Heart left ventricle (tissue), 16 donors: ENCODE results near the gene C1QL3. TPM values are rescaled to one million over a fixed set of nuclear protein-coding genes. Genes with fewer than 3 reads are reported as not detected.

Experiments
- ATAC-seq, 4 donors: fragments of 200-7000 bp; cut with Tn5 transposase; one replicate each; pipeline ENCODE4 v1.9.1; 2020 to 2022; ENCODE audit warnings: moderate library complexity in 4 of 4, mild to moderate bottlenecking in 3 of 4, moderate number of reproducible peaks in 1 of 4
- DNase-seq, 5 donors: peaks; one replicate each; pipeline ENCODE4 v3.0.0-alpha.2; 2020
- H3K27ac ChIP-seq, 12 donors: fragments of 200-600 bp; sonication (generic) in 4 of 12; one replicate each; pipeline versions ENCODE4 v1.5.0 to v1.8.0; 2016 to 2022; ENCODE audit warnings: mild to moderate bottlenecking in 2 of 12
- H3K27me3 ChIP-seq, 9 donors: fragments of 200-600 bp; sonication (generic) in 2 of 9; one replicate each; pipeline versions ENCODE4 v1.5.1 to v1.8.0; 2016 to 2022; ENCODE audit warnings: mild to moderate bottlenecking in 3 of 9
- H3K36me3 ChIP-seq, 9 donors: fragments of 200-600 bp; sonication (generic) in 2 of 9; one replicate each; pipeline versions ENCODE4 v1.5.0 to v1.8.0; 2018 to 2022; ENCODE audit warnings: mild to moderate bottlenecking in 2 of 9
- H3K4me1 ChIP-seq, 12 donors: fragments of 200-600 bp; sonication (generic) in 4 of 12; one replicate each; pipeline versions ENCODE4 v1.5.0 to v1.8.0; 2016 to 2022; ENCODE audit warnings: mild to moderate bottlenecking in 3 of 12
- H3K4me3 ChIP-seq, 12 donors: fragments of 200-600 bp; sonication (generic) in 4 of 12; one replicate each; pipeline versions ENCODE4 v1.5.0 to v1.8.0; 2017 to 2022; ENCODE audit warnings: mild to moderate bottlenecking in 9 of 12, moderate library complexity in 4 of 12
- H3K9me3 ChIP-seq, 12 donors: fragments of 200-600 bp; sonication (generic) in 4 of 12; one replicate each; pipeline versions ENCODE4 v1.5.0 to v1.8.0; 2016 to 2022; ENCODE audit warnings: mild to moderate bottlenecking in 1 of 12
- POLR2A ChIP-seq, 2 donors: fragments of 450-650 bp; IDR thresholded peaks; one replicate each; pipeline ENCODE4 v1.6.1; 2017; ENCODE audit warnings: antibody characterized with exemption in 2 of 2, mild to moderate bottlenecking in 2 of 2, moderate library complexity in 2 of 2
- WGBS, 4 donors: extraction: QIAGEN DNeasy Blood & Tissue Kit in 2 of 4; methylation state at CpG; one replicate each; pipeline versions ENCODE4 v1.1.5 to v1.1.7; 2013 to 2018; 5-methylcytosine and 5-hydroxymethylcytosine counted together
- intact Hi-C, 10 donors: fragments of 100-400 bp; cut with DNase I; formaldehyde crosslinking; loops; one replicate each; pipeline versions ENCODE4 v1.11.1 to v1.14.2; 2022
- polyA plus RNA-seq, 2 donors: library from polyadenylated mRNA; stranded (reverse); fragments of 200-250 nt; gene quantifications; one replicate each; pipeline ENCODE4 v1.2.3, GENCODE V29; 2013
- total RNA-seq, 9 donors: library from RNA; depleted of rRNA in 2 of 9; stranded (reverse); fragments of >200 nt in 2 of 9; fragmentation: NEBNext Ultra II Directional in 3 of 9; extraction: Animal tissue kit (Norgen Biotek cat#: 25700) in 3 of 9; gene quantifications; one replicate each; pipeline versions ENCODE4 v1.1.0 to v1.2.4, GENCODE V29; 2016 to 2023
- TF ChIP-seq, protein P1 (sequence below), 12 donors: fragments of 200-600 bp; sonication (generic) in 4 of 12; IDR thresholded peaks; one replicate each; pipeline versions ENCODE4 v1.5.0 to v1.8.0; 2018 to 2022; ENCODE audit warnings: antibody characterized with exemption in 12 of 12, mild to moderate bottlenecking in 5 of 12
- donor health status: ischemic (EF 13 %, LVEDD 7.1; RV severe dilation, severe dysfunction).
- donor health status: healthy with polysubstance abuse.
- donor health status: DM: no; HTN: yes; CAD: no.
- donor health status: DM: no; HTN: no; CAD: no.
- donor health status: ischemic (EF 25% LVEDD 6.9; RV normal size, moderate dysfunction).
- donor health status: ischemic (EF 25% LVEDD 5.7; RV mildly dilated, moderate dysfunction).
- donor health status: healthy.
- donor health status: DM: yes; HTN: yes; CAD: no.
- donor health status: ischemic (EF 35%, LVEDD 5.7; RV mildly dilated, moderate dysfunction).
- donor health status: nonischemic (EF 11% LVEDD 7.7; RV severe dilation, severe dysfunction).
- donor health status: DM: yes; HTN: yes; CAD: no.
- donor health status: PGD.
- donor health status: ischemic (EF 29% LVEDD 5.4; RV normal size, mild dysfunction).
- donor health status: nonischemic (EF 23%, LVEDD 6.1; RV moderate dilation, normal function).

C1QL3 gene
- total and polyA plus RNA-seq, 11 donors: 0.03 TPM; not detected in 10

DNA sequence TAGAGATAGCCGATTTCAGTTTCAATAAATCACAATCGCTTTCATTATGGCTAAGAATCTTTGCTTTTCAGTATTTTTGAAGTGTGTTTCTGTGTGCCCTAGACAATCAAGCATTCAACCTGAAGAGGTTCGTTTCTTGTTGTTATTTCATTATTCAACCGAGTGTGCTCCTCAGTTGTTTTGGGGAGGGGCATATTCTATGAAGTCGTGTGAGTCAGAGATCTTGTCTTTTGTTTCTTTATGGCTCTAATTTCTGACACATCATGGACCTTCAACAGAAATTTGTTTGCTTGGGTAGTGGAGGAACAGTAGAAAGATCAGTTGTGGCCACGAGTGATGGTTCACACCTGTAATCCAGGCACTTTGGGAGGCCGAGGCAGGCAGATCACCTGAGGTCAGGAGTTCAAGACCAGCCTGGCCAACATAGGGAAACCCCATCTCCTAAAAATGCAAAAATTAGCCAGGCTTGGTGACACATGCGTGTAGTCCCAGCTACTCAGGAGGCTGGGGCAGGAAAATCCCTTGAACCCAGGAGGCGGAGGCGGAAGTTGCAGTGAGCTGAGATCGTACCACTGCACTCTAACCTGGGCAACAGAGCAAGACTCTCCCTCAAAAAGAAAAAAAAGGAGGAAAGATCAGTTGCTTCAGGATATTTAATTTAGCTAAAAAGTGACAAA is 38.3 kb downstream of the C1QL3 start:
- WGBS, 4 donors: 91 to 93% (median 92%) methylated on average over 11 of the region's 11 CpGs
- no peak for ATAC-seq
- TF ChIP-seq, protein P1, sequence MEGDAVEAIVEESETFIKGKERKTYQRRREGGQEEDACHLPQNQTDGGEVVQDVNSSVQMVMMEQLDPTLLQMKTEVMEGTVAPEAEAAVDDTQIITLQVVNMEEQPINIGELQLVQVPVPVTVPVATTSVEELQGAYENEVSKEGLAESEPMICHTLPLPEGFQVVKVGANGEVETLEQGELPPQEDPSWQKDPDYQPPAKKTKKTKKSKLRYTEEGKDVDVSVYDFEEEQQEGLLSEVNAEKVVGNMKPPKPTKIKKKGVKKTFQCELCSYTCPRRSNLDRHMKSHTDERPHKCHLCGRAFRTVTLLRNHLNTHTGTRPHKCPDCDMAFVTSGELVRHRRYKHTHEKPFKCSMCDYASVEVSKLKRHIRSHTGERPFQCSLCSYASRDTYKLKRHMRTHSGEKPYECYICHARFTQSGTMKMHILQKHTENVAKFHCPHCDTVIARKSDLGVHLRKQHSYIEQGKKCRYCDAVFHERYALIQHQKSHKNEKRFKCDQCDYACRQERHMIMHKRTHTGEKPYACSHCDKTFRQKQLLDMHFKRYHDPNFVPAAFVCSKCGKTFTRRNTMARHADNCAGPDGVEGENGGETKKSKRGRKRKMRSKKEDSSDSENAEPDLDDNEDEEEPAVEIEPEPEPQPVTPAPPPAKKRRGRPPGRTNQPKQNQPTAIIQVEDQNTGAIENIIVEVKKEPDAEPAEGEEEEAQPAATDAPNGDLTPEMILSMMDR (IDR thresholded peaks at IDR 0.05): no peak
- no peak for TF ChIP-seq POLR2A (IDR thresholded peaks at IDR 0.05)
- Histone ChIP-seq H3K4me1 (peaks cover 0 to 3% (median 0%) of the 10 kb centered on the region in 12 donors), H3K36me3 (peaks cover 0 to 29% (median 15%) of the 10 kb centered on the region in 9 donors), H3K9me3 (no peaks in the 10 kb centered on the region), H3K27ac (no peak overlapping the region), H3K4me3 (no peak overlapping the region), H3K27me3 (no peaks in the 10 kb centered on the region)
- intact Hi-C loops: no loop called here
- no peak for DNase-seq

DNA sequence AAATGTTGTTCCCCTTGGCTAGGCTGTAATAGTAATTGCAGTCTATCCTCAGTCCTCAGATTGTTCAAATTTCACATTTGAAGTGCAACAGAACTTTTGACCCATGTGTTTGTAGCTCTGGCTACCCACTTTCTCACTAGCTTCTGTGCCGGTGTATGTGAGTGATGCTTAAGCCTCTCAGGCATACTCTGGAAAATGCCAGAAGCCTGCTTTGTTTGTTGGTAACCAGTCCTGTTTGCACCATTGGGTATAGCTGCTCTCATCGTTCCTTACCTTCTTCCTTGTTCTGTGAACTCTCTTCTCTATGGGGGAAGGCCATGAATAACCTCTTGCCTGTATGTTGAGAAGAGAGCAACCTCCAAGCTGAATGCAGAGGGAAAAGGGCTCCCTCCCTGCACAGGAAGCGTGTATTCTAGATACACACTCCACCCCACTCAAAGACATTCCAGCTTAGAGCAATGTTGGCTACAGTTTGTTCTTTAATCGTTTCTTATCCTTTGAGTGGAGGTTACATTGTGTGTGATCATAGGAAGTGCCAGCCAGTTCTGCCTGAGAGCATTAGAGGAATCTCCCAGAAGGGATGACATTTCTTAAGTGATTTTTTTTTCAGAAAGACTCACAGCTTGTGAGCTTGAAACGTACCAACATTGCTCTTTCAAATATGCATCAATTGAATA is 40.5 kb downstream of the C1QL3 start:
- WGBS, 4 donors: 44 to 57% (median 53%) methylated on average over 5 of the region's 5 CpGs
- no peaks in the 10 kb centered on the region for H3K27me3 ChIP-seq
- peaks cover 0 to 3% (median 0%) of the 10 kb centered on the region in 12 donors for H3K4me1 ChIP-seq
- no peaks in the 10 kb centered on the region for H3K9me3 ChIP-seq
- TF ChIP-seq, protein P1 (IDR thresholded peaks at IDR 0.05): no peak
- no peak for TF ChIP-seq POLR2A (IDR thresholded peaks at IDR 0.05)
- H3K27ac ChIP-seq: no peak overlapping the region
- peaks cover 0 to 7% (median 0%) of the 10 kb centered on the region in 9 donors for H3K36me3 ChIP-seq
- ATAC-seq: no peak
- no peak overlapping the region for H3K4me3 ChIP-seq
- intact Hi-C loops: no loop called here
- no peak for DNase-seq

DNA sequence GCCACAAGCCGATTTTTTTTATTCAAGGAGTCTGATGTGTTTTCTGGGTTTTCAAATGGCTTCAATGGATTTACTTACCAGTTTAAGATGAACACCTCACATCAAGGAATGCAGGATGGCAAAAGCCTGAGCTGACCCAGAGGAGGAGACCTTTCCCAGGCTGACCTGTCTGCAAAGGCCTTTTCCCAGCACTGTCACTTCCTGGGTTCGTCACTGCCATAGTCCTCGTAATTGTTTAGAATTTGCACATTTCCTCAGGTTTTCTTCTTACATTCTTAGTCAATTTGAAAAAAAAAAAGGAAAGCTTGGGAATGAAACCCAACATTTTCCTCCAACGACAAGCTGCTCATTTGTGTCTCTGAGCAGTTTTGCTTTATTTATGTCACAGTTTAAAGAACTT is 42.9 kb downstream of the C1QL3 start:
- 82 to 87% (median 85%) methylated on average over 4 of the region's 4 CpGs for WGBS, 4 donors
- intact Hi-C loops: loop anchor here in 1 of 10 donors (10.0 kb wide), 1 partner anchor 64 kb away; no protein-coding TSS in a partner anchor
- TF ChIP-seq POLR2A (IDR thresholded peaks at IDR 0.05): no peak
- TF ChIP-seq, protein P1 (IDR thresholded peaks at IDR 0.05): no peak
- H3K36me3 ChIP-seq: no peaks in the 10 kb centered on the region
- no peak for ATAC-seq
- H3K4me1 ChIP-seq: peaks cover 0 to 3% (median 0%) of the 10 kb centered on the region in 12 donors
- no peaks in the 10 kb centered on the region for H3K27me3 ChIP-seq
- H3K27ac ChIP-seq: no peak overlapping the region
- no peak overlapping the region for H3K4me3 ChIP-seq
- no peak for DNase-seq
- no peaks in the 10 kb centered on the region for H3K9me3 ChIP-seq

DNA sequence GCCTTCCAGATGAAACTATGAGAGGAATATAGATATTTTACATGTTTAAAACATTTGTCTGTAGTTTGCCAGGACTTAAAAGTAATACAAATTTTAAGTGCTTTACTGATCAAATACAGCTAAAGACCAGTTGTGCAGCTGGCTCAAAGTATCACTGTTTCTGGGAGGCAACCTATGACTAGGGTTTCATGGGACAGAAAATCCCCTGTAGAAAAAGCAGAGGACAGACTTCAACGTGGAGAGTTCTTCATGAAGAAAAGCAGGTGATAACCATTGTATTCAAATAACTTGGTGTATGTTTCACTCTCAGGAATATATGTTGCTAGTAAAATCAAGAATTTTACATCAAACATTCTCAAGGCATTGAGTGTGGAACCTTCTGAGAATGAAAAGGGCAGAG is 43.9 kb downstream of the C1QL3 start:
- H3K4me1 ChIP-seq: peaks cover 0 to 3% (median 0%) of the 10 kb centered on the region in 12 donors
- TF ChIP-seq POLR2A (IDR thresholded peaks at IDR 0.05): no peak
- TF ChIP-seq, protein P1 (IDR thresholded peaks at IDR 0.05): no peak
- whole genome bisulfite sequencing, 4 donors: 67 to 83% (median 72%) methylated on average over 1 of the region's 1 CpG
- no peaks in the 10 kb centered on the region for H3K36me3 ChIP-seq
- H3K4me3 ChIP-seq: no peak overlapping the region
- ATAC-seq (no peak), DNase-seq (no peak)
- intact Hi-C loops: loop anchor here in 1 of 10 donors (10.0 kb wide), 1 partner anchor 63 kb away; no protein-coding TSS in a partner anchor
- H3K27me3 ChIP-seq: no peaks in the 10 kb centered on the region
- H3K9me3 ChIP-seq: no peaks in the 10 kb centered on the region
- H3K27ac ChIP-seq: no peak overlapping the region
